Spleen (tissue), 7 donors: ENCODE data around the gene ZMIZ1.

ENCODE experiments used
- CTCF ChIP-seq, 11 experiments: fragments of 200-600 bp in 7 of 11; fragments of 450-650 bp in 4 of 11; sonication (generic) in 4 of 11; IDR thresholded peaks in 8 of 11; conservative IDR thresholded peaks in 3 of 11; 1 replicate in 7 of 11; 2 replicates in 4 of 11; pipeline versions ENCODE4 v1.4.0 to v1.8.0; 2016 to 2021; ENCODE audit warnings: antibody characterized with exemption in 11 of 11, inconsistent platforms in 4 of 11, mild to moderate bottlenecking in 1 of 11
- POLR2A ChIP-seq, 3 donors: fragments of 450-650 bp; IDR thresholded peaks; one replicate each; pipeline ENCODE4 v1.5.1; 2017; ENCODE audit warnings: antibody characterized with exemption in 3 of 3, mild to moderate bottlenecking in 1 of 3
- donor health status: DM: no; HTN: no; CAD: no; lungs with moderate emphysema.
- donor health status: DM: no; HTN: no; CAD: no.
- donor health status: DM: no; HTN: no; CAD: no.

GRCh38 chr10:79207726-79208125, 139.0 kb downstream of the ZMIZ1 start:
- no peak for TF ChIP-seq CTCF (IDR thresholded peaks at IDR 0.05 in 8 of 11, conservative IDR thresholded peaks at IDR 0.05 in 3 of 11)
- TF ChIP-seq POLR2A (IDR thresholded peaks at IDR 0.05) = no peak
